A673 (cell line): ENCODE results near the gene CPB1. TPM values are rescaled to one million over a fixed set of nuclear protein-coding genes. Genes with fewer than 3 reads are reported as not detected.

Experiments used
- BruUV-seq: library from RNA; stranded (reverse); fragments of 400-500 nt; replicated peaks from 2 replicates; lab custom pipeline; 2021; lab: Mats Ljungman, UMichigan
- CTCF ChIA-PET: fragments of 300-600 bp; sonication (Branson Sonifier 250); formaldehyde crosslinking; loops from one replicate; lab custom pipeline; 2022; ENCODE audit warnings: antibody characterized with exemption; lab: Charles Lee
- POLR2A ChIA-PET: fragments of 300-600 bp; sonication (Branson Sonifier 250); formaldehyde crosslinking; loops from one replicate; lab custom pipeline; 2022; ENCODE audit warnings: antibody characterized with exemption; ENCODE audit not compliant: low non-redundant PET; lab: Charles Lee
- DNase-seq: peaks from one replicate; pipeline ENCODE4 v3.0.0-alpha.2; 2015; ENCODE audit warnings: low spot score
- H3K27ac ChIP-seq: fragments of 200-600 bp; sonication (generic); 2 replicates; pipeline ENCODE4 v1.5.1; 2016; ENCODE audit warnings: mixed run types, low read depth, mild to moderate bottlenecking, mixed read lengths, antibody characterized with exemption, low read length; ENCODE audit not compliant: poor library complexity, severe bottlenecking
- H3K27me3 ChIP-seq: fragments of 200-600 bp; sonication (generic); replicated peaks from 2 replicates; pipeline ENCODE4 v1.6.1; 2017; ENCODE audit warnings: mixed run types, low read depth, mild to moderate bottlenecking, mixed read lengths, antibody characterized with exemption, low read length; ENCODE audit not compliant: insufficient read depth, poor library complexity
- H3K36me3 ChIP-seq: fragments of 200-600 bp; sonication (generic); 2 replicates; pipeline ENCODE4 v1.6.1; 2016; ENCODE audit warnings: mixed run types, mild to moderate bottlenecking, mixed read lengths, antibody characterized with exemption, low read length; ENCODE audit not compliant: insufficient read depth, poor library complexity, severe bottlenecking
- H3K4me1 ChIP-seq: fragments of 200-600 bp; sonication (generic); 2 replicates; pipeline ENCODE4 v1.6.1; 2017; ENCODE audit warnings: mixed run types, mild to moderate bottlenecking, mixed read lengths, antibody characterized with exemption, low read length; ENCODE audit not compliant: insufficient read depth, poor library complexity, severe bottlenecking
- H3K4me3 ChIP-seq: fragments of 200-600 bp; sonication (generic); 2 replicates; pipeline ENCODE4 v1.5.1; 2016; ENCODE audit warnings: low read depth, mixed run types, mild to moderate bottlenecking, mixed read lengths, low read length; ENCODE audit not compliant: poor library complexity, severe bottlenecking
- H3K9me3 ChIP-seq: fragments of 200-600 bp; sonication (generic); 2 replicates; pipeline ENCODE4 v1.6.1; 2016; ENCODE audit warnings: mixed run types, low read depth, mild to moderate bottlenecking, mixed read lengths, antibody characterized with exemption, low read length; ENCODE audit not compliant: poor library complexity, severe bottlenecking
- CTCF ChIP-seq: fragments of 300-800, 200-600 bp; sonication (generic); conservative IDR thresholded peaks from 2 replicates; pipeline ENCODE4 v1.5.1; 2017; ENCODE audit warnings: low read depth, mild to moderate bottlenecking, antibody characterized with exemption, low read length, moderate library complexity, mixed read lengths
- EZH2 ChIP-seq: fragments of 200-600 bp; sonication (generic); IDR thresholded peaks from 2 replicates; pipeline ENCODE4 v1.6.1; 2017; ENCODE audit warnings: borderline replicate concordance, low read depth, mild to moderate bottlenecking, mixed read lengths, antibody characterized with exemption, low read length; ENCODE audit not compliant: poor library complexity, severe bottlenecking
- intact Hi-C: fragments of 100-400 bp; cut with micrococcal nuclease; formaldehyde crosslinking; loops from one replicate; pipeline ENCODE4 v1.10.0; 2022; ENCODE audit not compliant: unreplicated experiment
- total RNA-seq: library from RNA; stranded (reverse); gene quantifications from 2 replicates; pipeline ENCODE4 v1.2.3, GENCODE V29; 2021

Gene CPB1
- total RNA-seq, 1 experiment from 2014 or later, result not detected

- no peak for DNase-seq
- POLR2A ChIA-PET, result no interaction called here
Observed at GRCh38 chr3:148856384-148856783, 28.8 kb downstream of the CPB1 start.

GRCh38 chr3:148857316-148857715, 29.7 kb downstream of the CPB1 start:
- POLR2A ChIA-PET, result no interaction called here
- no TSS peak for BruUV-seq
- DNase-seq, result no peak
- Histone ChIP-seq H3K27ac (no peak overlapping the region), H3K36me3 (no peaks in the 10 kb centered on the region), H3K27me3 (no peaks in the 10 kb centered on the region), H3K4me1 (no peaks in the 10 kb centered on the region), H3K4me3 (no peak overlapping the region), H3K9me3 (no peaks in the 10 kb centered on the region)
- TF ChIP-seq EZH2, result no peak
- TF ChIP-seq CTCF, result no peak
- intact Hi-C loops, result no loop called here
- CTCF ChIA-PET, result no interaction called here

More at GRCh38 chr3:148856384-148856783, 28.8 kb downstream of the CPB1 start:
- Histone ChIP-seq H3K4me3 (no peak overlapping the region), H3K9me3 (no peaks in the 10 kb centered on the region), H3K27me3 (no peaks in the 10 kb centered on the region), H3K36me3 (no peaks in the 10 kb centered on the region), H3K4me1 (no peaks in the 10 kb centered on the region), H3K27ac (no peak overlapping the region)
- intact Hi-C loops, result no loop called here
- CTCF ChIA-PET, result no interaction called here
- TF ChIP-seq CTCF, result no peak
- no peak for TF ChIP-seq EZH2
- no TSS peak for BruUV-seq

DNA sequence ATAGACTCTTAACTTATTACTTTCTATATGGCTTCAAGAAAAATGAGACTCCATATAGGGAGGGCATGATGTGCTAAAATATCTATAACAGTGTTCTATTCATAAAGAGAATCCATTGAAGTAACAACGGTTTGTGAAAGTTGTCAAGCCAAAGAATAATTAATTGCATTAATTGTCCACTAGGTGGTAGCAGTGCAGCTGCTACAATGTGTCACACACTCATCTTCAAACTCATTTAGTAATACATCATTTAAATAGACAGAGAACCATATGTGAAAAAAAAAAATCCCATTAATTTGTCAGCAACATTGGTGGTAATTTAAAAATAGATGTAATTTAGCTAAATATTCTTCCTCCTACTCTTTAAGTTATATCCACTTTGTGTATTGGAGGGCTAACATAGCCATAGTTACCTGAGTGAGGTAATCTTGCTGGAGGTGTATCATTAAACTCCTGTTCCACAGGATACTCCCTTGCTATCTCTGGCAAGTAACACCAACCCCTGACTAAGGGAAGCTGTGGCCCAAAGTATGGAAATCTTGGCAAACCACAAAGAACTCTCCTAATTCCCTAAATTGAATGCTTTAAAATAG, 33.8 kb downstream of the CPB1 start:
- no TSS peak for BruUV-seq
- intact Hi-C loops, result loop anchor here (1.0 to 10.0 kb wide), 3 partner anchors 82 to 477 kb away; no protein-coding TSS in a partner anchor
- no peak for TF ChIP-seq EZH2
- TF ChIP-seq CTCF, result peak; percentile 71

More for the DNA sequence above, 33.8 kb downstream of the CPB1 start:
- H3K36me3 ChIP-seq, result no peaks in the 10 kb centered on the region
- peak; percentile 56 for DNase-seq
- CTCF ChIA-PET, result interaction anchor here (1.0 kb wide), 1 partner anchor 8 kb away, joined by 3 read pairs; no protein-coding TSS in a partner anchor
- no peaks in the 10 kb centered on the region for H3K9me3 ChIP-seq
- H3K4me3 ChIP-seq, result no peak overlapping the region
- H3K4me1 ChIP-seq, result no peaks in the 10 kb centered on the region
- no peaks in the 10 kb centered on the region for H3K27me3 ChIP-seq
- POLR2A ChIA-PET, result no interaction called here
- no peak overlapping the region for H3K27ac ChIP-seq
